HCT116 (cell line): ENCODE results near the gene ENGASE. TPM values are rescaled to one million over a fixed set of nuclear protein-coding genes. Genes with fewer than 3 reads are reported as not detected.

Source experiments
- ATAC-seq: fragments of 200-7000 bp; cut with Tn5 transposase; 2 replicates; pipeline ENCODE4 v1.9.1; 2020; ENCODE audit warnings: mild to moderate bottlenecking, moderate library complexity
- BruUV-seq: library from RNA; stranded (reverse); fragments of 400-500 nt; replicated peaks from 2 replicates; lab custom pipeline; 2021; lab: Mats Ljungman, UMichigan
- CTCF ChIA-PET: fragments of 300-600 bp; sonication (Branson Sonifier 250); formaldehyde crosslinking; loops from one replicate; lab custom pipeline; 2021; ENCODE audit warnings: antibody characterized with exemption; lab: Charles Lee
- POLR2A ChIA-PET: fragments of 300-600, 350-600 bp; sonication (Branson Sonifier 250); formaldehyde crosslinking; loops from one replicate; lab custom pipeline; 2021; ENCODE audit warnings: antibody characterized with exemption; lab: Charles Lee
- RAD21 ChIA-PET, 2 experiments: fragments of 300-600 bp; sonication (Branson Sonifier 250); formaldehyde crosslinking; loops; one replicate each; lab custom pipeline; 2023; ENCODE audit warnings: low total read pairs in 2 of 2; ENCODE audit not compliant: uncharacterized antibody in 2 of 2, unreplicated experiment in 2 of 2, low non-redundant PET in 1 of 2; lab: Charles Lee
- DNase-seq: peaks from one replicate; pipeline ENCODE4 v3.0.0-alpha.2; 2010; ENCODE audit warnings: low read depth, low spot score
- H2AFZ ChIP-seq: fragments of 200-600 bp; shearing (Covaris generic), sonication (generic); 2 replicates; pipeline ENCODE4 v1.6.1; 2017; ENCODE audit warnings: low read depth, mixed run types, mixed read lengths, antibody characterized with exemption, low read length; ENCODE audit not compliant: poor library complexity, severe bottlenecking
- H3K27ac ChIP-seq: 2 replicates; pipeline ENCODE4 v1.5.1; 2012; ENCODE audit warnings: low read depth, low read length
- H3K27me3 ChIP-seq: fragments of 200-600 bp; sonication (generic); 2 replicates; pipeline ENCODE4 v1.6.1; 2016; ENCODE audit warnings: mixed run types, low read length, mixed read lengths; ENCODE audit not compliant: insufficient read depth
- H3K36me3 ChIP-seq, 2 experiments: fragments of 200-500 bp in 1 of 2; fragments of 200-600 bp in 1 of 2; sonication (Bioruptor generic) in 1 of 2; sonication (generic) in 1 of 2; 2 replicates each; pipeline versions ENCODE4 v1.5.1 to v1.6.1; 2014 to 2016; ENCODE audit warnings: low read length in 2 of 2, inconsistent platforms in 1 of 2, mixed read lengths in 1 of 2, mixed run types in 1 of 2; ENCODE audit not compliant: insufficient read depth in 2 of 2, control insufficient read depth in 1 of 2
- H3K4me1 ChIP-seq, 2 experiments: fragments of 200-600 bp in 1 of 2; sonication (generic) in 1 of 2; 2 replicates each; pipeline versions ENCODE4 v1.5.1 to v1.6.1; 2012 to 2017; ENCODE audit warnings: low read length in 2 of 2, inconsistent platforms in 1 of 2, mild to moderate bottlenecking in 1 of 2, mixed read lengths in 1 of 2, mixed run types in 1 of 2, moderate library complexity in 1 of 2; ENCODE audit not compliant: insufficient read depth in 2 of 2, control insufficient read depth in 1 of 2
- H3K4me2 ChIP-seq: fragments of 200-600 bp; sonication (generic); 2 replicates; pipeline ENCODE4 v1.6.1; 2017; ENCODE audit warnings: mixed run types, low read length, mixed read lengths
- H3K4me3 ChIP-seq, 2 experiments: fragments of 200-600 bp in 1 of 2; sonication (generic) in 1 of 2; replicated peaks in 1 of 2; 2 replicates each; pipeline ENCODE4 v1.5.1; 2011 to 2016; ENCODE audit warnings: low read length in 2 of 2, control low read depth in 1 of 2, low read depth in 1 of 2, mild to moderate bottlenecking in 1 of 2, mixed read lengths in 1 of 2, mixed run types in 1 of 2
- H3K79me2 ChIP-seq: fragments of 200-600 bp; sonication (generic); 2 replicates; pipeline ENCODE4 v1.6.1; 2017; ENCODE audit warnings: mild to moderate bottlenecking, mixed run types, low read length, moderate library complexity, mixed read lengths; ENCODE audit not compliant: insufficient read depth
- H3K9ac ChIP-seq: fragments of 200-600 bp; sonication (generic); 2 replicates; pipeline ENCODE4 v1.6.1; 2016; ENCODE audit warnings: low read length, mixed read lengths
- H3K9me2 ChIP-seq: fragments of 200-600 bp; sonication (generic), shearing (Covaris generic); 2 replicates; pipeline ENCODE4 v1.6.1; 2017; ENCODE audit warnings: mixed run types, mild to moderate bottlenecking, moderate library complexity; ENCODE audit not compliant: insufficient read depth
- H3K9me3 ChIP-seq, 2 experiments: fragments of 200-500 bp in 1 of 2; fragments of 200-600 bp in 1 of 2; sonication (Bioruptor generic) in 1 of 2; sonication (generic) in 1 of 2; 2 replicates each; pipeline ENCODE4 v1.6.1; 2014 to 2017; ENCODE audit warnings: low read length in 2 of 2, mixed read lengths in 2 of 2, inconsistent platforms in 1 of 2, low read depth in 1 of 2, mild to moderate bottlenecking in 1 of 2, mixed run types in 1 of 2, moderate library complexity in 1 of 2; ENCODE audit not compliant: control insufficient read depth in 1 of 2, insufficient read depth in 1 of 2
- H4K20me1 ChIP-seq: fragments of 200-600 bp; sonication (generic), shearing (Covaris generic); 2 replicates; pipeline ENCODE4 v1.6.1; 2017; ENCODE audit warnings: mixed run types, mild to moderate bottlenecking, moderate library complexity; ENCODE audit not compliant: insufficient read depth
- CBX3 ChIP-seq: IDR thresholded peaks from 2 replicates; pipeline ENCODE4 v1.6.1; 2012; ENCODE audit warnings: low read depth
- CEBPB ChIP-seq: IDR thresholded peaks from 2 replicates; pipeline ENCODE4 v1.6.1; 2012; ENCODE audit warnings: low read depth
- EGR1 ChIP-seq: IDR thresholded peaks from 2 replicates; pipeline ENCODE4 v1.6.1; 2012; ENCODE audit warnings: low read depth
- ELF1 ChIP-seq: IDR thresholded peaks from 2 replicates; pipeline ENCODE4 v1.6.1; 2012; ENCODE audit warnings: low read depth, borderline replicate concordance
- EZH2phosphoT487 ChIP-seq: fragments of 200-600 bp; IDR thresholded peaks from 2 replicates; pipeline ENCODE4 v1.6.1; 2018; ENCODE audit warnings: antibody characterized with exemption, borderline replicate concordance
- FOSL1 ChIP-seq: IDR thresholded peaks from 2 replicates; pipeline ENCODE4 v1.6.1; 2012; ENCODE audit warnings: low read depth
- JUND ChIP-seq: IDR thresholded peaks from 2 replicates; pipeline ENCODE4 v1.6.1; 2012
- POLR2A ChIP-seq: IDR thresholded peaks from 2 replicates; pipeline ENCODE4 v1.7.0; 2011; ENCODE audit warnings: borderline replicate concordance; ENCODE audit not compliant: insufficient read depth, insufficient read length; ENCODE audit errors: extremely low read depth
- POLR2AphosphoS5 ChIP-seq: IDR thresholded peaks from 2 replicates; pipeline ENCODE4 v1.6.1; 2011; ENCODE audit warnings: mild to moderate bottlenecking, low read depth, low read length, moderate library complexity
- SIN3A ChIP-seq: IDR thresholded peaks from 2 replicates; pipeline ENCODE4 v1.6.1; 2012; ENCODE audit warnings: low read depth
- SP1 ChIP-seq: IDR thresholded peaks from 2 replicates; pipeline ENCODE4 v1.6.1; 2012; ENCODE audit warnings: low read depth
- SRF ChIP-seq: IDR thresholded peaks from 2 replicates; pipeline ENCODE4 v1.6.1; 2012; ENCODE audit warnings: low read depth
- TCF7L2 ChIP-seq: IDR thresholded peaks from 2 replicates; pipeline ENCODE4 v1.7.0; 2011; ENCODE audit warnings: borderline replicate concordance, inconsistent platforms; ENCODE audit not compliant: insufficient read depth, insufficient read length; ENCODE audit errors: extremely low read depth
- ZNF274 ChIP-seq: fragments of 200-500 bp; sonication (Bioruptor generic); IDR thresholded peaks from 2 replicates; pipeline ENCODE4 v1.6.1; 2014; ENCODE audit warnings: mild to moderate bottlenecking, low read depth, low read length, inconsistent platforms
- intact Hi-C: fragments of 100-400 bp; cut with micrococcal nuclease; formaldehyde crosslinking; loops from 2 replicates; pipeline ENCODE4 v1.10.0; 2022
- total RNA-seq: library from RNA; stranded (reverse); gene quantifications from one replicate; pipeline ENCODE4 v1.2.1, GENCODE V29; 2021; ENCODE audit not compliant: unreplicated experiment
- TF ChIP-seq, protein P1 (sequence below): IDR thresholded peaks from 2 replicates; pipeline ENCODE4 v1.6.1; 2012; ENCODE audit warnings: low read depth
- TF ChIP-seq, protein P2 (sequence below): IDR thresholded peaks from 2 replicates; pipeline ENCODE4 v1.6.1; 2012
- TF ChIP-seq, protein P3 (sequence below): IDR thresholded peaks from 2 replicates; pipeline ENCODE4 v1.6.1; 2011; ENCODE audit warnings: mild to moderate bottlenecking, low read length, moderate library complexity; ENCODE audit not compliant: insufficient replicate concordance; ENCODE audit errors: extremely low read depth

The ENGASE gene
- total RNA-seq, 1 experiment from 2014 or later: 54.2 TPM

DNA sequence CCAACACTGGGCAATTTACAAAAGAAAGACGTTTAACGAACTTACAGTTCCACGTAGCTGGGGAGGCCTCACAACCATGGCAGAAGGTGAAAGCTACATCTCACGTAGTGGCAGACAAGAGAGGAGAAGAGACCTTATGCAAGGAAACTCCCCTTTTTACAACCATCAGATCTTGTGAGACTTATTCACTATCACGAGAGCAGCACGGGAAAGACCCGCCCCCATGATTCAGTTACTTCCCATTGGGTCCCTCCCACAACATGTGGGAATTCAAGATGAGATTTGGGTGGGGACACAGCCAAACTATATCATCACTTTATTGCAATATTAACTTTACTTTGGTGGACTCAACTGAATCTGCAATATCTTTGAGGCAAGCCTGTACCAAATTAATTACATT lies 11.9 kb upstream of the ENGASE start:
- Histone ChIP-seq H3K9me2 (no peaks in the 10 kb centered on the region), H3K4me1 (no peaks in the 10 kb centered on the region), H3K9me3 (no peaks in the 10 kb centered on the region), H3K27me3 (no peaks in the 10 kb centered on the region), H3K4me3 (no peak overlapping the region), H4K20me1 (no peaks in the 10 kb centered on the region), H3K4me2 (no peak overlapping the region), H3K9ac (no peak overlapping the region), H3K79me2 (no peaks in the 10 kb centered on the region), H3K27ac (no peak overlapping the region), H2AFZ (no peak overlapping the region), H3K36me3 (no peaks in the 10 kb centered on the region)
- DNase-seq (no peak), ATAC-seq (no peak)
- intact Hi-C loops: no loop called here
- ChIA-PET CTCF (interaction anchor here (4.5 kb wide), 1 partner anchor 330 kb away, joined by 24 read pairs; no protein-coding TSS in a partner anchor), POLR2A (no interaction called here), RAD21 (no interaction called here)
- no TSS peak for BruUV-seq
- TF ChIP-seq SRF (no peak), ZNF274 (no peak), JUND (no peak), CEBPB (no peak), CBX3 (no peak), SIN3A (no peak), ELF1 (no peak), FOSL1 (no peak), POLR2A (no peak), POLR2AphosphoS5 (no peak), EGR1 (no peak), SP1 (no peak), EZH2phosphoT487 (no peak), TCF7L2 (no peak)
- TF ChIP-seq, protein P1, sequence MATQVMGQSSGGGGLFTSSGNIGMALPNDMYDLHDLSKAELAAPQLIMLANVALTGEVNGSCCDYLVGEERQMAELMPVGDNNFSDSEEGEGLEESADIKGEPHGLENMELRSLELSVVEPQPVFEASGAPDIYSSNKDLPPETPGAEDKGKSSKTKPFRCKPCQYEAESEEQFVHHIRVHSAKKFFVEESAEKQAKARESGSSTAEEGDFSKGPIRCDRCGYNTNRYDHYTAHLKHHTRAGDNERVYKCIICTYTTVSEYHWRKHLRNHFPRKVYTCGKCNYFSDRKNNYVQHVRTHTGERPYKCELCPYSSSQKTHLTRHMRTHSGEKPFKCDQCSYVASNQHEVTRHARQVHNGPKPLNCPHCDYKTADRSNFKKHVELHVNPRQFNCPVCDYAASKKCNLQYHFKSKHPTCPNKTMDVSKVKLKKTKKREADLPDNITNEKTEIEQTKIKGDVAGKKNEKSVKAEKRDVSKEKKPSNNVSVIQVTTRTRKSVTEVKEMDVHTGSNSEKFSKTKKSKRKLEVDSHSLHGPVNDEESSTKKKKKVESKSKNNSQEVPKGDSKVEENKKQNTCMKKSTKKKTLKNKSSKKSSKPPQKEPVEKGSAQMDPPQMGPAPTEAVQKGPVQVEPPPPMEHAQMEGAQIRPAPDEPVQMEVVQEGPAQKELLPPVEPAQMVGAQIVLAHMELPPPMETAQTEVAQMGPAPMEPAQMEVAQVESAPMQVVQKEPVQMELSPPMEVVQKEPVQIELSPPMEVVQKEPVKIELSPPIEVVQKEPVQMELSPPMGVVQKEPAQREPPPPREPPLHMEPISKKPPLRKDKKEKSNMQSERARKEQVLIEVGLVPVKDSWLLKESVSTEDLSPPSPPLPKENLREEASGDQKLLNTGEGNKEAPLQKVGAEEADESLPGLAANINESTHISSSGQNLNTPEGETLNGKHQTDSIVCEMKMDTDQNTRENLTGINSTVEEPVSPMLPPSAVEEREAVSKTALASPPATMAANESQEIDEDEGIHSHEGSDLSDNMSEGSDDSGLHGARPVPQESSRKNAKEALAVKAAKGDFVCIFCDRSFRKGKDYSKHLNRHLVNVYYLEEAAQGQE: no peak
- TF ChIP-seq, protein P2, sequence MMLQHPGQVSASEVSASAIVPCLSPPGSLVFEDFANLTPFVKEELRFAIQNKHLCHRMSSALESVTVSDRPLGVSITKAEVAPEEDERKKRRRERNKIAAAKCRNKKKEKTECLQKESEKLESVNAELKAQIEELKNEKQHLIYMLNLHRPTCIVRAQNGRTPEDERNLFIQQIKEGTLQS: no peak
- TF ChIP-seq, protein P3, sequence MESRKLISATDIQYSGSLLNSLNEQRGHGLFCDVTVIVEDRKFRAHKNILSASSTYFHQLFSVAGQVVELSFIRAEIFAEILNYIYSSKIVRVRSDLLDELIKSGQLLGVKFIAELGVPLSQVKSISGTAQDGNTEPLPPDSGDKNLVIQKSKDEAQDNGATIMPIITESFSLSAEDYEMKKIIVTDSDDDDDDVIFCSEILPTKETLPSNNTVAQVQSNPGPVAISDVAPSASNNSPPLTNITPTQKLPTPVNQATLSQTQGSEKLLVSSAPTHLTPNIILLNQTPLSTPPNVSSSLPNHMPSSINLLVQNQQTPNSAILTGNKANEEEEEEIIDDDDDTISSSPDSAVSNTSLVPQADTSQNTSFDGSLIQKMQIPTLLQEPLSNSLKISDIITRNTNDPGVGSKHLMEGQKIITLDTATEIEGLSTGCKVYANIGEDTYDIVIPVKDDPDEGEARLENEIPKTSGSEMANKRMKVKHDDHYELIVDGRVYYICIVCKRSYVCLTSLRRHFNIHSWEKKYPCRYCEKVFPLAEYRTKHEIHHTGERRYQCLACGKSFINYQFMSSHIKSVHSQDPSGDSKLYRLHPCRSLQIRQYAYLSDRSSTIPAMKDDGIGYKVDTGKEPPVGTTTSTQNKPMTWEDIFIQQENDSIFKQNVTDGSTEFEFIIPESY: no peak
